Activated B cell treated with CpG ODN at 0.5 μM for 24 hours (primary cell): ENCODE data around the gene TRIM26. TPM values are rescaled to one million over a fixed set of nuclear protein-coding genes. Genes with fewer than 3 reads are reported as not detected.
A peak's percentile ranks its signal among the peaks of the same experiment; 100 is the strongest.
"Not testable (repeated sequence)": the region's sequence is repeated elsewhere in the genome, so short reads cannot be mapped to it uniquely, and the experiment has no call there.

Experiments used
- ATAC-seq: fragments of 200-7000 bp; cut with Tn5 transposase; one replicate; pipeline ENCODE4 v1.10.0; 2021; ENCODE audit warnings: low read depth, mild to moderate bottlenecking, moderate library complexity
- CTCF ChIA-PET: fragments of 350-600 bp; sonication (Branson Sonifier 250); formaldehyde crosslinking; loops from one replicate; lab custom pipeline; 2021; ENCODE audit warnings: antibody characterized with exemption; lab: Charles Lee
- POLR2A ChIA-PET: fragments of 350-600 bp; sonication (Branson Sonifier 250); formaldehyde crosslinking; loops from one replicate; lab custom pipeline; 2021; ENCODE audit warnings: antibody characterized with exemption; lab: Charles Lee
- DNase-seq: peaks from one replicate; pipeline ENCODE4 v3.0.0; 2022
- H3K27ac Mint-ChIP-seq: one replicate; pipeline ENCODE4 v1.8.0; 2020; ENCODE audit warnings: mixed read lengths
- H3K27me3 Mint-ChIP-seq: one replicate; pipeline ENCODE4 v1.8.0; 2021; ENCODE audit warnings: mixed read lengths
- H3K36me3 Mint-ChIP-seq: one replicate; pipeline ENCODE4 v1.8.0; 2021; ENCODE audit warnings: low read depth, mixed read lengths
- H3K4me1 Mint-ChIP-seq: one replicate; pipeline ENCODE4 v1.8.0; 2021; ENCODE audit warnings: mixed read lengths
- H3K4me3 Mint-ChIP-seq: one replicate; pipeline ENCODE4 v1.8.0; 2020; ENCODE audit warnings: mild to moderate bottlenecking, mixed read lengths
- H3K9me3 Mint-ChIP-seq: one replicate; pipeline ENCODE4 v1.8.0; 2020; ENCODE audit warnings: mixed read lengths
- intact Hi-C: fragments of 100-400 bp; cut with micrococcal nuclease; formaldehyde crosslinking; loops from one replicate; pipeline ENCODE4 v1.15.1; 2024
- total RNA-seq: library from RNA; stranded (reverse); gene quantifications from 2 replicates; pipeline ENCODE4 v1.2.3, GENCODE V29; 2022
- TF ChIP-seq, protein P1 (sequence below): fragments of 200-600 bp; IDR thresholded peaks from one replicate; pipeline ENCODE4 v1.8.0; 2022; ENCODE audit warnings: antibody characterized with exemption, mild to moderate bottlenecking

Gene TRIM26
- total RNA-seq, 1 donor from 2014 or later, result 75.7 TPM

DNA sequence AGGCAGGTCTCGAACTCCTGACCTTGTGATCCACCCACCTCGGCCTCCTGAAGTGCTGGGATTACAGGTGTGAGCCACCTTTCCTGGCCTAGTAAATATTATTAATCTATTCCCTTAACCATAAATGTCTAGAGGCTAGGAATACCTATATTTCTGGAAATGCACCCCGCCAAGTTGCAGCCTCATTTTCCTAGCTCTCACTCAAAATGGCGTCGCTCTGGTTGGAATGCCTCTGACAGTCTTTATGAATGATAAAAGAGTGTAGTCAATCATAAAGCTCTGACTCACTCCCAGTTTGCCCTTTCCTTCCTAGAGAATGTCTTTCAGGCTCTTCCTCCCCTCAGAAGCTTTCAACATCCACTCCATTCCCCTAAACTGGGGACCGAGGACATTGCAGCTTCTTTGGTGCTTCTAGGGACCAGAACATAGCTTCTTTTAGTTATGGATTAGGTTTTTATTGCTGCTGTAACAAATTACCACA lies 14.1 kb upstream of the TRIM26 start:
- H3K36me3 Mint-ChIP-seq, result peaks cover 5% of the 10 kb centered on the region
- TF ChIP-seq, protein P1, sequence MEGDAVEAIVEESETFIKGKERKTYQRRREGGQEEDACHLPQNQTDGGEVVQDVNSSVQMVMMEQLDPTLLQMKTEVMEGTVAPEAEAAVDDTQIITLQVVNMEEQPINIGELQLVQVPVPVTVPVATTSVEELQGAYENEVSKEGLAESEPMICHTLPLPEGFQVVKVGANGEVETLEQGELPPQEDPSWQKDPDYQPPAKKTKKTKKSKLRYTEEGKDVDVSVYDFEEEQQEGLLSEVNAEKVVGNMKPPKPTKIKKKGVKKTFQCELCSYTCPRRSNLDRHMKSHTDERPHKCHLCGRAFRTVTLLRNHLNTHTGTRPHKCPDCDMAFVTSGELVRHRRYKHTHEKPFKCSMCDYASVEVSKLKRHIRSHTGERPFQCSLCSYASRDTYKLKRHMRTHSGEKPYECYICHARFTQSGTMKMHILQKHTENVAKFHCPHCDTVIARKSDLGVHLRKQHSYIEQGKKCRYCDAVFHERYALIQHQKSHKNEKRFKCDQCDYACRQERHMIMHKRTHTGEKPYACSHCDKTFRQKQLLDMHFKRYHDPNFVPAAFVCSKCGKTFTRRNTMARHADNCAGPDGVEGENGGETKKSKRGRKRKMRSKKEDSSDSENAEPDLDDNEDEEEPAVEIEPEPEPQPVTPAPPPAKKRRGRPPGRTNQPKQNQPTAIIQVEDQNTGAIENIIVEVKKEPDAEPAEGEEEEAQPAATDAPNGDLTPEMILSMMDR, result no peak
- DNase-seq, result no peak
- H3K4me3 Mint-ChIP-seq, result no peak overlapping the region
- H3K27ac Mint-ChIP-seq, result no peak overlapping the region
- POLR2A ChIA-PET, result no interaction called here
- peaks cover 10% of the 10 kb centered on the region for H3K27me3 Mint-ChIP-seq
- CTCF ChIA-PET, result interaction anchor here (2.5 kb wide), 1 partner anchor 8 kb away, joined by 12 read pairs; no protein-coding TSS in a partner anchor
- H3K9me3 Mint-ChIP-seq, result peaks cover 11% of the 10 kb centered on the region
- ATAC-seq, result no peak
- intact Hi-C loops, result no loop called here
- H3K4me1 Mint-ChIP-seq, result no peaks in the 10 kb centered on the region

DNA sequence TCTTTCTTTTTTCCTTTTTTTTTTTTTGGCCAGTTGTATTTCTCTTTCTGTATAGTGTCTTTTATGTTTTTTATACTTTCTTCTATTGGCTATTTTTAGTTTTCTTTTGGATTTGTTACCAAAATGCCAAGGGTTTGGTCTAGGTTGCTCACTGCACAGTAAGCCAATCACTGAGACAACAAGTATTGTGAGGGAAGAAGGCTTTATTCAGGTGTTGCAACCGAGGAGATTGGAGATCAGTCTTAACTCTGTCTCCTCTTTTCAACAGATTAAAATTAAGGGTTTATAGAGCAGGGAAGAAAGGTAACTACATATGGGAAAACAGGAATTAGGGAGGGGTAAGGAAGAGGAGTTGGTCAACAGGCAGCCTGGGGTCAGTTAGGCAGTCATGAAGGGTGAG lies 10.1 kb upstream of the TRIM26 start:
- ATAC-seq (no peak), DNase-seq (no peak)
- Mint-ChIP-seq H3K9me3 (peaks cover 11% of the 10 kb centered on the region), H3K36me3 (peaks cover 5% of the 10 kb centered on the region), H3K4me1 (peaks cover 2% of the 10 kb centered on the region), H3K4me3 (no peak overlapping the region), H3K27me3 (peaks cover 10% of the 10 kb centered on the region), H3K27ac (no peak overlapping the region)
- ChIA-PET CTCF (no interaction called here), POLR2A (no interaction called here)
- TF ChIP-seq, protein P1, result no peak
- intact Hi-C loops, result no loop called here

DNA sequence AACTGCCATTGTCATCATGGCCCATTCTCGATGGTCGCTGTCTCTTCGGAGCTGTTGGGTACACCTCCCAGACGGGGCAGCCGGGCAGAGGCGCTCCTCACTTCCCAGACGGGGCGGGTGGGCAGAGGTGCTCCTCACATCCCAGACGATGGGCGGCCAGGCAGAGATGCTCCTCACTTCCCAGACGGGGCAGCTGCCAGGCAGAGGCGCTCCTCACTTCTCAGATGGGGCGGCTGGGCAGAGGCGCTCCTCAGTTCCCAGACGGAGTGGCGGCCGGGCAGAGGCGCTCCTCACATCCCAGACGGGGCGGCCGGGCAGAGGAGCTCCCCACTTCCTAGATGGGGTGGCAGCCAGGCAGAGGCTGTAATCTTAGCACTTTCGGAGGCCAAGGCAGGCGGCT lies 8.8 kb upstream of the TRIM26 start:
- CTCF ChIA-PET, DNase-seq: not testable (repeated sequence)

DNA sequence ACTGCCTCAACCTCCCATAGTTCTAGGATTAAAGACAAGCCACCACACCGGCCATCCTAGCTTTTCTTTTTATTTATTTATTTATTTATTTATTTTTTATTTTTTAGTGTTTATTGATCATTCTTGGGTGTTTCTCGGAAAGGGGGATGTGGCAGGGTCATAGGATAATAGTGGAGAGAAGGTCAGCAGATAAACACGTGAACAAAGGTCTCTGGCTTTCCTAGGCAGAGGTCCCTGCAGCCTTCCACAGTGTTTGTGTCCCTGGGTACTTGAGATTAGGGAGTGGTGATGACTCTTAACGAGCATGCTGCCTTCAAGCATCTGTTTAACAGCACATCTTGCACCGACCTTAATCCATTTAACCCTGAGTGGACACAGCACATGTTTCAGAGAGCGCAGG lies 8.2 kb upstream of the TRIM26 start:
- H3K36me3 Mint-ChIP-seq, POLR2A ChIA-PET, intact Hi-C loops, H3K27ac Mint-ChIP-seq, H3K27me3 Mint-ChIP-seq, H3K4me3 Mint-ChIP-seq, H3K4me1 Mint-ChIP-seq, ATAC-seq, CTCF ChIA-PET, DNase-seq: not testable (repeated sequence)
- H3K9me3 Mint-ChIP-seq, result peaks cover 11% of the 10 kb centered on the region

More for the DNA sequence above, 8.8 kb upstream of the TRIM26 start:
- POLR2A ChIA-PET, H3K4me3 Mint-ChIP-seq, intact Hi-C loops, H3K27me3 Mint-ChIP-seq, H3K4me1 Mint-ChIP-seq, ATAC-seq, H3K27ac Mint-ChIP-seq, H3K36me3 Mint-ChIP-seq: not testable (repeated sequence)
- peaks cover 11% of the 10 kb centered on the region for H3K9me3 Mint-ChIP-seq

DNA sequence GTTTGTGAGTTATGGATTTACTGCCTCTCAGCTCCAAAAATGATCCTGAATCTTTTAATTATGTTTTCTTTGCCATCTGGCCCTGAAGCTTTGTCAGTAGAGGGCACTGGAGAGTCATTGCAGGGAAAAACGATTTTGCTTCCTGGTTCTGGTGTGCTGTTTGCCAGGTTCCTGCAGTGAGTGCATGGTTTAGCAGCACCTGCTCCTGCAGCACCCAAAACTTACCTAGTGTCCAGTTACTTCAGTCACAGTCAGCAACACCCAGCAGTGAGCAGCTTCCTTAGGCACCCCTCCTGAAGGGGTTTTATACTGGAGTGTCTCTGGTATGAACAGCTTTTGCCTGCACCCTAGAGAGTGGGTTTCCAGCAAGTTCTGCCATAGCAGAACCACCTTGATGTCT lies 6.0 kb upstream of the TRIM26 start:
- ChIA-PET CTCF (interaction anchor here (1.0 to 2.8 kb wide), 7 partner anchors 9 to 178 kb away, joined by 3 to 12 read pairs (median 4); no protein-coding TSS in a partner anchor), POLR2A (interaction anchor here (1.5 kb wide), 1 partner anchor 107 kb away, joined by 5 read pairs; the partner anchor contains the start of gene TRIM39)
- TF ChIP-seq, protein P1, result peak; percentile 19
- intact Hi-C loops, result loop anchor here (1.0 to 10.0 kb wide), 2 partner anchors 178 to 336 kb away; partner anchors contain the start of genes GNL1 and PRR3
- no peak overlapping the region for H3K27ac Mint-ChIP-seq
- DNase-seq (no peak), ATAC-seq (no peak)
- H3K4me3 Mint-ChIP-seq, result no peak overlapping the region
- H3K9me3 Mint-ChIP-seq, result peaks cover 11% of the 10 kb centered on the region
- H3K27me3 Mint-ChIP-seq, result peaks cover 3% of the 10 kb centered on the region
- H3K4me1 Mint-ChIP-seq, result peaks cover 15% of the 10 kb centered on the region
- H3K36me3 Mint-ChIP-seq, result peaks cover 6% of the 10 kb centered on the region

DNA sequence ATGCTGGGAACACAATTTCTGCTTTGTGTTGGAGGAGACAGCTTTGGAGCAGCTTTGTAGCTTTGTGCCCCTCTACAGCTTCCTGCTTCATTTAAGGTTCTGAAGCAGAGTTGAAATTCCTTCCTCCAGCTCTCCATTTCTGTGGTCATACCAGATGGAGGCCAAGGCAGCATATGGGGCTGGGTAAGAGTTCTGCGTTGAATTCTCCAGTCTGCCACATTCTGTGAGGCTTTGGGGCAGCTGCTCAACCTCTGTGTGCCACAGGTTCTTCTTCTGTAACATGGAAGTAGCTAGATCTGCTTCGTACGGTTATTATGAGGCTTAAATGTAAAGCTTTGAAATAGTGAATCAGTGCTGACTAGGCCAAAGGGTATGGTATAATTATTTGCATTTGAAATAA lies 2.9 kb upstream of the TRIM26 start:
- POLR2A ChIA-PET, result interaction anchor here (0.7 kb wide), 1 partner anchor 401 kb away, joined by 3 read pairs; the partner anchor contains the start of genes MRPS18B and PPP1R10
- H3K27ac Mint-ChIP-seq, result peak overlapping the region; percentile 54

More for the DNA sequence above, 2.9 kb upstream of the TRIM26 start:
- no peak for ATAC-seq
- Mint-ChIP-seq H3K4me1 (peaks cover 37% of the 10 kb centered on the region), H3K27me3 (no peaks in the 10 kb centered on the region), H3K9me3 (no peaks in the 10 kb centered on the region), H3K4me3 (no peak overlapping the region), H3K36me3 (peaks cover 12% of the 10 kb centered on the region)
- no peak for DNase-seq
- TF ChIP-seq, protein P1, result no peak
- intact Hi-C loops, result loop anchor here (10.0 kb wide), 1 partner anchor 339 kb away; the partner anchor contains the start of genes GNL1 and PRR3
- CTCF ChIA-PET, result no interaction called here
